DND-41 (cell line): ENCODE measurements around the gene GPAT3.
"Not testable (repeated sequence)": the region's sequence is repeated elsewhere in the genome, so short reads cannot be mapped to it uniquely, and the experiment has no call there.

Experiments
- ATAC-seq: fragments of 200-7000 bp; cut with Tn5 transposase; 3 replicates; pipeline ENCODE4 v1.9.1; 2021; ENCODE audit warnings: low read depth; ENCODE audit not compliant: insufficient read depth
- DNase-seq: peaks from one replicate; pipeline ENCODE4 v3.0.0-alpha.2; 2020
- H2AFZ ChIP-seq: 2 replicates; pipeline ENCODE4 v1.6.0; 2012; ENCODE audit warnings: low read depth, low read length
- H3K27ac ChIP-seq: 2 replicates; pipeline ENCODE4 v1.5.1; 2012; ENCODE audit warnings: low read length, inconsistent platforms
- H3K27me3 ChIP-seq: fragments of 200-600 bp; sonication (generic); 2 replicates; pipeline ENCODE4 v1.6.0; 2012; ENCODE audit warnings: low read length, mild to moderate bottlenecking, inconsistent platforms; ENCODE audit not compliant: insufficient read depth, poor library complexity
- H3K36me3 ChIP-seq: 2 replicates; pipeline ENCODE4 v1.5.1; 2012; ENCODE audit warnings: low read length, inconsistent platforms; ENCODE audit not compliant: insufficient read depth
- H3K4me1 ChIP-seq: 2 replicates; pipeline ENCODE4 v1.5.1; 2012; ENCODE audit warnings: mild to moderate bottlenecking, low read length; ENCODE audit not compliant: insufficient read depth
- H3K4me2 ChIP-seq: 2 replicates; pipeline ENCODE4 v1.6.0; 2012; ENCODE audit warnings: mild to moderate bottlenecking, moderate library complexity, low read length, inconsistent platforms; ENCODE audit not compliant: insufficient read depth
- H3K4me3 ChIP-seq, 2 experiments: fragments of 200-600 bp in 1 of 2; shearing (Covaris generic) in 1 of 2; 2 replicates each; pipeline ENCODE4 v1.5.1; 2012 to 2016; ENCODE audit warnings: inconsistent platforms in 2 of 2, low read length in 2 of 2, mild to moderate bottlenecking in 2 of 2, low read depth in 1 of 2, moderate library complexity in 1 of 2
- H3K79me2 ChIP-seq: 2 replicates; pipeline ENCODE4 v1.6.0; 2012; ENCODE audit warnings: low read length, inconsistent platforms; ENCODE audit not compliant: insufficient read depth
- H3K9ac ChIP-seq: 2 replicates; pipeline ENCODE4 v1.6.0; 2012; ENCODE audit warnings: low read depth, mild to moderate bottlenecking, inconsistent platforms, low read length, moderate library complexity
- H3K9me3 ChIP-seq: 2 replicates; pipeline ENCODE4 v1.5.1; 2012; ENCODE audit warnings: low read length, moderate library complexity, mild to moderate bottlenecking, inconsistent platforms; ENCODE audit not compliant: insufficient read depth, severe bottlenecking
- H4K20me1 ChIP-seq: 2 replicates; pipeline ENCODE4 v1.6.0; 2012; ENCODE audit warnings: low read length; ENCODE audit not compliant: insufficient read depth
- CTCF ChIP-seq: IDR thresholded peaks from 2 replicates; pipeline ENCODE4 v1.5.1; 2012; ENCODE audit warnings: borderline replicate concordance, low read length, moderate library complexity, mild to moderate bottlenecking; ENCODE audit not compliant: poor library complexity, severe bottlenecking; ENCODE audit errors: extremely low read depth
- EZH2 ChIP-seq: IDR thresholded peaks from 3 replicates; pipeline ENCODE4 v1.6.1; 2012; ENCODE audit warnings: borderline replicate concordance, low read depth, mild to moderate bottlenecking, moderate library complexity, low read length, inconsistent platforms; ENCODE audit not compliant: severe bottlenecking

Gene GPAT3

GRCh38 chr4:83574247-83574646, 38.3 kb downstream of the GPAT3 start:
- no peaks in the 10 kb centered on the region for H4K20me1 ChIP-seq
- no peak overlapping the region for H3K9ac ChIP-seq
- no peaks in the 10 kb centered on the region for H3K36me3 ChIP-seq
- H3K27ac ChIP-seq, result no peak overlapping the region
- DNase-seq (no peak), ATAC-seq (no peak)
- no peaks in the 10 kb centered on the region for H3K9me3 ChIP-seq
- H2AFZ ChIP-seq, result no peak overlapping the region
- H3K27me3 ChIP-seq, result peaks cover 3% of the 10 kb centered on the region
- no peak overlapping the region for H3K4me3 ChIP-seq
- H3K79me2 ChIP-seq, result no peaks in the 10 kb centered on the region
- no peak overlapping the region for H3K4me2 ChIP-seq
- TF ChIP-seq EZH2 (no peak), CTCF (no peak)
- no peaks in the 10 kb centered on the region for H3K4me1 ChIP-seq

- not testable (repeated sequence) for H3K79me2 ChIP-seq, H3K4me3 ChIP-seq, H3K9ac ChIP-seq, H3K27me3 ChIP-seq, H3K4me1 ChIP-seq, H2AFZ ChIP-seq, H3K36me3 ChIP-seq, H3K27ac ChIP-seq, ATAC-seq, H3K4me2 ChIP-seq, DNase-seq, H3K9me3 ChIP-seq, H4K20me1 ChIP-seq
Measured at GRCh38 chr4:83576237-83576636, 40.3 kb downstream of the GPAT3 start.

GRCh38 chr4:83581411-83582288, 45.7 kb downstream of the GPAT3 start:
- no peak overlapping the region for H3K9ac ChIP-seq
- no peaks in the 10 kb centered on the region for H3K9me3 ChIP-seq
- TF ChIP-seq EZH2 (no peak), CTCF (no peak)
- H3K27ac ChIP-seq, result no peak overlapping the region
- no peak overlapping the region for H2AFZ ChIP-seq
- H4K20me1 ChIP-seq, result no peaks in the 10 kb centered on the region
- H3K4me2 ChIP-seq, result no peak overlapping the region
- no peaks in the 10 kb centered on the region for H3K79me2 ChIP-seq
- DNase-seq (no peak), ATAC-seq (no peak)
- no peaks in the 10 kb centered on the region for H3K27me3 ChIP-seq
- no peak overlapping the region for H3K4me3 ChIP-seq
- H3K4me1 ChIP-seq, result no peaks in the 10 kb centered on the region
- no peaks in the 10 kb centered on the region for H3K36me3 ChIP-seq

- Histone ChIP-seq H3K4me3 (no peak overlapping the region), H3K4me1 (no peaks in the 10 kb centered on the region), H3K79me2 (no peaks in the 10 kb centered on the region), H4K20me1 (no peaks in the 10 kb centered on the region), H3K4me2 (no peak overlapping the region), H3K9ac (no peak overlapping the region), H3K36me3 (no peaks in the 10 kb centered on the region), H2AFZ (no peak overlapping the region), H3K27ac (no peak overlapping the region), H3K27me3 (no peaks in the 10 kb centered on the region), H3K9me3 (no peaks in the 10 kb centered on the region)
- DNase-seq (no peak), ATAC-seq (no peak)
- no peak for TF ChIP-seq EZH2
- peak; percentile 11 for TF ChIP-seq CTCF
Measured at GRCh38 chr4:83582289-83582785, 46.4 kb downstream of the GPAT3 start.
